NT2/D1 (cell line): Measurements from ENCODE around the gene CBX6.

Experiments used
- SUZ12 ChIP-seq: IDR thresholded peaks from 2 replicates; pipeline ENCODE4 v1.6.1; 2011; ENCODE audit not compliant: insufficient read length, insufficient read depth; ENCODE audit errors: extremely low read depth
- YY1 ChIP-seq: IDR thresholded peaks from 2 replicates; pipeline ENCODE4 v1.6.1; 2011; ENCODE audit not compliant: insufficient read length, insufficient read depth

GRCh38 chr22:38861170-38861876 lies 10.7 kb downstream of the CBX6 start:
- TF ChIP-seq SUZ12 (no peak), YY1 (no peak)
